IMR-90 (cell line): ENCODE data around the gene PKD1. TPM values are rescaled to one million over a fixed set of nuclear protein-coding genes. Genes with fewer than 3 reads are reported as not detected.

ENCODE experiments used
- ATAC-seq: fragments of 200-7000 bp; cut with Tn5 transposase; 2 replicates; pipeline ENCODE4 v1.9.1; 2020; ENCODE audit warnings: low read depth, mild to moderate bottlenecking, moderate library complexity
- BruUV-seq: library from RNA; stranded (reverse); fragments of 400-500 nt; replicated peaks from 2 replicates; lab custom pipeline; 2021; lab: Mats Ljungman, UMichigan
- CTCF ChIA-PET: fragments of 300-600 bp; formaldehyde crosslinking; extraction: SDS; loops from one replicate; lab custom pipeline; 2021; ENCODE audit warnings: antibody characterized with exemption; lab: Yijun Ruan, JAX
- POLR2A ChIA-PET: fragments of 300-600 bp; sonication (Branson Sonifier 250); formaldehyde crosslinking; loops from one replicate; lab custom pipeline; 2022; ENCODE audit warnings: antibody characterized with exemption; ENCODE audit not compliant: unreplicated experiment; lab: Charles Lee
- DNase-seq: peaks from one replicate; pipeline ENCODE4 v3.0.0; 2013
- H2AFZ ChIP-seq: replicated peaks from 2 replicates; pipeline ENCODE3; 2013; ENCODE audit warnings: low read length, mild to moderate bottlenecking; ENCODE audit not compliant: poor library complexity
- H2AK5ac ChIP-seq: 2 replicates; pipeline ENCODE4 v1.6.1; 2013; ENCODE audit warnings: low read depth, low read length, inconsistent platforms
- H2AK9ac ChIP-seq: replicated peaks from 2 replicates; pipeline ENCODE3; 2013; ENCODE audit warnings: mild to moderate bottlenecking, low read depth, low read length, moderate library complexity; ENCODE audit not compliant: poor library complexity
- H2BK120ac ChIP-seq: 2 replicates; pipeline ENCODE4 v1.6.1; 2013; ENCODE audit warnings: low read depth, low read length, inconsistent platforms
- H2BK15ac ChIP-seq: 3 replicates; pipeline ENCODE4 v1.6.1; 2013; ENCODE audit warnings: low read depth, low read length, inconsistent platforms
- H2BK20ac ChIP-seq: 2 replicates; pipeline ENCODE4 v1.6.1; 2013; ENCODE audit warnings: low read depth, mild to moderate bottlenecking, inconsistent platforms, low read length, moderate library complexity
- H2BK5ac ChIP-seq: 2 replicates; pipeline ENCODE4 v1.6.1; 2013; ENCODE audit warnings: mild to moderate bottlenecking, low read depth, low read length, inconsistent platforms; ENCODE audit not compliant: poor library complexity, severe bottlenecking
- H3K14ac ChIP-seq: replicated peaks from 2 replicates; pipeline ENCODE4 v1.6.1; 2013; ENCODE audit warnings: low read depth, low read length, inconsistent platforms
- H3K18ac ChIP-seq: 2 replicates; pipeline ENCODE4 v1.6.1; 2013; ENCODE audit warnings: low read depth, low read length, control low read depth
- H3K23ac ChIP-seq: 2 replicates; pipeline ENCODE4 v1.6.1; 2013; ENCODE audit warnings: low read depth, low read length, inconsistent platforms
- H3K27ac ChIP-seq: 2 replicates; pipeline ENCODE4 v1.5.1; 2013; ENCODE audit warnings: mild to moderate bottlenecking, control low read depth, low read length; ENCODE audit not compliant: insufficient read depth
- H3K27me3 ChIP-seq: 2 replicates; pipeline ENCODE4 v1.6.1; 2013; ENCODE audit warnings: low read length; ENCODE audit not compliant: control insufficient read depth, insufficient read depth
- H3K36me3 ChIP-seq: 2 replicates; pipeline ENCODE4 v1.6.1; 2013; ENCODE audit warnings: low read length, mixed read lengths; ENCODE audit not compliant: control insufficient read depth, insufficient read depth
- H3K4ac ChIP-seq: 2 replicates; pipeline ENCODE4 v1.6.1; 2013; ENCODE audit warnings: low read depth, low read length, inconsistent platforms
- H3K4me1 ChIP-seq: 2 replicates; pipeline ENCODE4 v1.6.1; 2013; ENCODE audit warnings: low read length, mixed read lengths; ENCODE audit not compliant: control insufficient read depth, insufficient read depth
- H3K4me2 ChIP-seq: 2 replicates; pipeline ENCODE4 v1.6.1; 2013; ENCODE audit warnings: low read depth, mild to moderate bottlenecking, control low read depth, low read length, moderate library complexity
- H3K4me3 ChIP-seq: 2 replicates; pipeline ENCODE4 v1.5.1; 2013; ENCODE audit warnings: low read depth, mild to moderate bottlenecking, control low read depth, low read length, moderate library complexity; ENCODE audit not compliant: insufficient read depth
- H3K56ac ChIP-seq: 2 replicates; pipeline ENCODE4 v1.6.1; 2013; ENCODE audit warnings: low read length, inconsistent platforms; ENCODE audit not compliant: insufficient read depth; ENCODE audit errors: extremely low read depth
- H3K79me1 ChIP-seq, 2 experiments: 2 replicates each; pipeline ENCODE4 v1.6.1; 2013; ENCODE audit warnings: low read length in 2 of 2, inconsistent platforms in 1 of 2, low read depth in 1 of 2
- H3K9ac ChIP-seq: 2 replicates; pipeline ENCODE4 v1.6.1; 2013; ENCODE audit warnings: low read depth, low read length, control low read depth
- H3K9me1 ChIP-seq: 2 replicates; pipeline ENCODE4 v1.6.1; 2013; ENCODE audit warnings: low read length, inconsistent platforms; ENCODE audit not compliant: insufficient read depth
- H3K9me3 ChIP-seq: 2 replicates; pipeline ENCODE4 v1.6.1; 2013; ENCODE audit warnings: low read length; ENCODE audit not compliant: control insufficient read depth, insufficient read depth
- H4K20me1 ChIP-seq: 2 replicates; pipeline ENCODE4 v1.6.1; 2013; ENCODE audit warnings: low read length, inconsistent platforms; ENCODE audit not compliant: insufficient read depth
- H4K5ac ChIP-seq: 2 replicates; pipeline ENCODE4 v1.6.1; 2013; ENCODE audit warnings: mild to moderate bottlenecking, low read depth, low read length, control low read depth
- H4K8ac ChIP-seq, 2 experiments: 2 replicates each; pipeline ENCODE4 v1.6.1; 2013; ENCODE audit warnings: low read depth in 2 of 2, low read length in 2 of 2, control low read depth in 1 of 2, inconsistent platforms in 1 of 2
- H4K91ac ChIP-seq: 2 replicates; pipeline ENCODE4 v1.6.1; 2013; ENCODE audit warnings: low read depth, low read length, inconsistent platforms; ENCODE audit not compliant: insufficient read depth
- BHLHE40 ChIP-seq: fragments of 150-350 bp; IDR thresholded peaks from 2 replicates; pipeline ENCODE4 v1.6.1; 2016; ENCODE audit warnings: mild to moderate bottlenecking, low read depth, low read length
- CEBPB ChIP-seq: IDR thresholded peaks from 2 replicates; pipeline ENCODE4 v1.6.1; 2012; ENCODE audit warnings: low read depth, low read length, improper control_type of control experiment
- CHD1 ChIP-seq: IDR thresholded peaks from 2 replicates; pipeline ENCODE4 v1.6.1; 2012; ENCODE audit warnings: low read depth, low read length, improper control_type of control experiment
- FOS ChIP-seq: fragments of 150-350 bp; IDR thresholded peaks from 2 replicates; pipeline ENCODE4 v1.6.1; 2016; ENCODE audit warnings: low read depth, low read length
- MAFK ChIP-seq: IDR thresholded peaks from 2 replicates; pipeline ENCODE4 v1.6.1; 2012; ENCODE audit warnings: low read depth, low read length, improper control_type of control experiment
- MAZ ChIP-seq: IDR thresholded peaks from 2 replicates; pipeline ENCODE4 v1.6.1; 2012; ENCODE audit warnings: low read depth, mild to moderate bottlenecking, low read length, improper control_type of control experiment, moderate library complexity, borderline replicate concordance
- MXI1 ChIP-seq: IDR thresholded peaks from 2 replicates; pipeline ENCODE4 v1.6.1; 2012; ENCODE audit warnings: low read depth, mild to moderate bottlenecking, low read length, moderate library complexity, borderline replicate concordance
- NFE2L2 ChIP-seq: fragments of 150-350 bp; IDR thresholded peaks from 2 replicates; pipeline ENCODE4 v1.6.1; 2016; ENCODE audit warnings: low read depth, mild to moderate bottlenecking, low read length
- POLR2A ChIP-seq: IDR thresholded peaks from 2 replicates; pipeline ENCODE4 v1.6.1; 2012; ENCODE audit warnings: mild to moderate bottlenecking, low read depth, low read length
- RAD21 ChIP-seq: IDR thresholded peaks from 2 replicates; pipeline ENCODE4 v1.6.1; 2012; ENCODE audit warnings: low read length, improper control_type of control experiment
- RFX5 ChIP-seq: IDR thresholded peaks from 2 replicates; pipeline ENCODE4 v1.8.0; 2012; ENCODE audit warnings: low read depth, mild to moderate bottlenecking, low read length, moderate library complexity
- SMC3 ChIP-seq: fragments of 150-350 bp; IDR thresholded peaks from 2 replicates; pipeline ENCODE4 v1.6.1; 2016; ENCODE audit warnings: low read depth, mild to moderate bottlenecking, antibody characterized with exemption, low read length, moderate library complexity
- WGBS, 2 experiments: methylation state at CpG; one replicate each; pipeline versions ENCODE4 v1.1.5 to v1.1.7; 2013; ENCODE audit warnings: missing lambda C conversion rate in 2 of 2; ENCODE audit not compliant: insufficient read length in 1 of 2; ENCODE audit errors: extremely low coverage in 2 of 2; 5-methylcytosine and 5-hydroxymethylcytosine counted together
- dilution Hi-C: fragments of 300-500 bp; cut with HindIII; formaldehyde crosslinking; loops from one replicate; pipeline ENCODE4 v1.14.3; 2018; ENCODE audit warnings: low sequenced_read_pairs; ENCODE audit not compliant: unreplicated experiment
- in situ Hi-C: fragments of 300-500 bp; cut with MboI; formaldehyde crosslinking; loops from 3 replicates; pipeline ENCODE4 v1.14.3; 2019; ENCODE audit warnings: low sequenced_read_pairs, inconsistent platforms, mixed read lengths
- intact Hi-C: fragments of 100-400 bp; cut with micrococcal nuclease; formaldehyde crosslinking; loops from 2 replicates; pipeline ENCODE4 v1.10.0; 2022
- polyA plus RNA-seq, 3 experiments: library from polyadenylated mRNA; depleted of rRNA; stranded (reverse); fragments of >200 nt; gene quantifications; 2 replicates each; pipeline ENCODE4 v1.2.3, GENCODE V29; 2012; ENCODE audit warnings: low replicate concordance in 1 of 3
- total RNA-seq: library from RNA; depleted of rRNA; stranded (reverse); fragments of >200 nt; gene quantifications from 2 replicates; pipeline ENCODE4 v1.2.3, GENCODE V29; 2012
- TF ChIP-seq, protein P1 (sequence below): fragments of 150-350 bp; IDR thresholded peaks from 2 replicates; pipeline ENCODE4 v1.6.1; 2017; ENCODE audit warnings: mild to moderate bottlenecking, antibody characterized with exemption, low read length, low read depth
- TF ChIP-seq, protein P2 (sequence below): conservative IDR thresholded peaks from 2 replicates; pipeline ENCODE4 v1.5.1; 2012; ENCODE audit warnings: mild to moderate bottlenecking, low read depth, low read length, improper control_type of control experiment

The PKD1 gene
- total and polyA plus RNA-seq, 2 of the 4 experiments (the other 2 are of a cell fraction): 7.9 to 97.3 TPM

DNA sequence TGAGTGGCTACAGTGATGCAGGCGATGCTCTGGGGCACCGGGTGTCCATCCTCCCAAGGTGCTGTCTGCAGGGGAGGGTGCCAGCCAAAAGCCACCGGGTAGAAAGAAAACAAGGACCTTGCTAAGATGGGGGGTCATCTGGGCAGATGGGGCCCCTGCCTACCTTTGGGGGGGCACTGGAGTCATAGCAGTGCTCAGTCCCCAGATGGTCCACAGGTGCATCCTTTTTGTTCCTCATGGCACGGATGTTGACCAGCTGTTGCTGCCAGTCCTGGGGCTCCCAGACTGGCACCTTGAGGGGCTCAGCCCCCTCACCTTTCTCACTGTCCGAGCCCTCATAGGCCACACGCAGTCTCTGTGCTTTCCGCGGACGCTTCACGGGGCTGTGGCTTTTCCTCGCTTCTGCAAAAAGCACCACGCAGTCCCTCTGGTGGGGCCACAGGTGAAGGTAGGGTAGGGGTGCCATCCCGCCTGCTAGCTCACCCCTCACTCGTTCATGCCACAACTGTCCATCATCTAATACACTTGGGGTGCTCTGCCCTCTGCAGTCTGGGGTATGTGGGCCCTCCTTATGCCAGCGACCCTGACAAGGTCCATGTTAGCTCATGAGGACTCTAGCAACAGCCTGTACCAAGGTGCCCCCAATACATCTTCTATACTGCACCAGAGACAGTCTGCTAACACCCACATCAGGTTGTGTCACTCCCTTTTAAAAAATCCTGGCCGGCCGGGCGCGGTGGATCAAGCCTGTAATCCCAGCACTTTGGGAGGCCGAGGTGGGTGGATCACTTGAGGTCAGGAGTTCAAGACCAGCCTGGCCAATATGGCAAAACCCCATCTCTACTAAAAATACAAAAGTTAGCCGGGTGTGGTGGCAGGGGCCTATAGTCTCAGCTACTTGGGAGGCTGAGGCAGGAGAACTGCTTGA, 89.5 kb downstream of the PKD1 start (continued):
- TF ChIP-seq MAFK (no peak), BHLHE40 (no peak), FOS (no peak)

DNA sequence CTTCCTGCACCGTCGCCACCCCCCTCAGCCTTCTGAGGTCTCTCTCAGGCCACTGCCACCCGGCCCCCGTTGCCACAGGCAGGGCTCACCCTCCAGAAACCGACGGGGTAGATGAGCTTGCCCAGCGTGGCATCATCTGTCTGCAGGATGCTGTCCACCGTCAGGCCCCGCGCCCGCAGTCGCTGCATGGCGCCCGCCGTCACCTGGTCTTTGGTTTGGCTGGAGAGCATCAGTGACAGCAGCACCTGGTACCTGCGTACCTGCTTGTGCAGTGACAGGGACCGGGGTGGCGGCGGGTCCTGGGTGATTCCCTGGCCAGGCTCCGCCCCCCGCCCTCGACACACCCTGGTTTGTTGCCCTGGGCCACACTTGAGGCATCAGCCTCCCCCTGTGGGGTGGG, 91.2 kb downstream of the PKD1 start:
- Histone ChIP-seq H4K8ac (no peak overlapping the region), H3K4me3 (no peak overlapping the region), H3K9me1 (peaks cover 13% of the 10 kb centered on the region), H2BK20ac (no peak overlapping the region), H3K9ac (no peak overlapping the region), H3K4me1 (peaks cover 29% of the 10 kb centered on the region), H3K36me3 (peaks cover 5% of the 10 kb centered on the region; the same call in 1 of the 2 replicates), H3K4ac (no peak overlapping the region), H3K4me2 (no peak overlapping the region), H3K27ac (no peak overlapping the region), H2BK15ac (no peak overlapping the region), H3K23ac (no peak overlapping the region), H3K14ac (no peak overlapping the region), H3K79me1 (peaks cover 21 to 46% of the 10 kb centered on the region in 2 experiments), H2BK5ac (no peak overlapping the region), H2AFZ (no peak overlapping the region), H4K91ac (no peak overlapping the region), H3K27me3 (no peaks in the 10 kb centered on the region), H4K5ac (no peak overlapping the region), H2AK5ac (0 out of 2 replicates have a peak overlapping the region, but pooled peaks have one; percentile 13), H3K18ac (no peak overlapping the region), H3K9me3 (no peaks in the 10 kb centered on the region), H2BK120ac (no peak overlapping the region), H2AK9ac (no peak overlapping the region), H4K20me1 (no peaks in the 10 kb centered on the region; the same call in none of the 2 replicates), H3K56ac (no peak overlapping the region)
- ChIA-PET CTCF (no interaction called here), POLR2A (interaction anchor here (1.5 kb wide), 1 partner anchor 11 kb away, joined by 6 read pairs; no protein-coding TSS in a partner anchor)
- 93% methylated on average over 12 of the region's 22 CpGs; no CpG with 5 or more reads in 1 of the 2 experiments for WGBS, 2 experiments
- no TSS peak for BruUV-seq
- no peak for ATAC-seq
- dilution Hi-C loops (no loop called here), in situ Hi-C loops (no loop called here), intact Hi-C loops (no loop called here)
- DNase-seq: no peak
- TF ChIP-seq MXI1: no peak
- no peak for TF ChIP-seq FOS
- no peak for TF ChIP-seq CHD1
- TF ChIP-seq MAFK: no peak
- TF ChIP-seq MAZ: no peak
- no peak for TF ChIP-seq POLR2A
- TF ChIP-seq CEBPB: no peak
- TF ChIP-seq RAD21: no peak
- TF ChIP-seq NFE2L2: no peak
- no peak for TF ChIP-seq SMC3
- TF ChIP-seq, protein P1, sequence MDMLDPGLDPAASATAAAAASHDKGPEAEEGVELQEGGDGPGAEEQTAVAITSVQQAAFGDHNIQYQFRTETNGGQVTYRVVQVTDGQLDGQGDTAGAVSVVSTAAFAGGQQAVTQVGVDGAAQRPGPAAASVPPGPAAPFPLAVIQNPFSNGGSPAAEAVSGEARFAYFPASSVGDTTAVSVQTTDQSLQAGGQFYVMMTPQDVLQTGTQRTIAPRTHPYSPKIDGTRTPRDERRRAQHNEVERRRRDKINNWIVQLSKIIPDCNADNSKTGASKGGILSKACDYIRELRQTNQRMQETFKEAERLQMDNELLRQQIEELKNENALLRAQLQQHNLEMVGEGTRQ: no peak
- TF ChIP-seq, protein P2, sequence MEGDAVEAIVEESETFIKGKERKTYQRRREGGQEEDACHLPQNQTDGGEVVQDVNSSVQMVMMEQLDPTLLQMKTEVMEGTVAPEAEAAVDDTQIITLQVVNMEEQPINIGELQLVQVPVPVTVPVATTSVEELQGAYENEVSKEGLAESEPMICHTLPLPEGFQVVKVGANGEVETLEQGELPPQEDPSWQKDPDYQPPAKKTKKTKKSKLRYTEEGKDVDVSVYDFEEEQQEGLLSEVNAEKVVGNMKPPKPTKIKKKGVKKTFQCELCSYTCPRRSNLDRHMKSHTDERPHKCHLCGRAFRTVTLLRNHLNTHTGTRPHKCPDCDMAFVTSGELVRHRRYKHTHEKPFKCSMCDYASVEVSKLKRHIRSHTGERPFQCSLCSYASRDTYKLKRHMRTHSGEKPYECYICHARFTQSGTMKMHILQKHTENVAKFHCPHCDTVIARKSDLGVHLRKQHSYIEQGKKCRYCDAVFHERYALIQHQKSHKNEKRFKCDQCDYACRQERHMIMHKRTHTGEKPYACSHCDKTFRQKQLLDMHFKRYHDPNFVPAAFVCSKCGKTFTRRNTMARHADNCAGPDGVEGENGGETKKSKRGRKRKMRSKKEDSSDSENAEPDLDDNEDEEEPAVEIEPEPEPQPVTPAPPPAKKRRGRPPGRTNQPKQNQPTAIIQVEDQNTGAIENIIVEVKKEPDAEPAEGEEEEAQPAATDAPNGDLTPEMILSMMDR: no peak
- no peak for TF ChIP-seq RFX5
